Gastrocnemius medialis (tissue), 4 donors: ENCODE measurements around the gene LRIG2. TPM values are rescaled to one million over a fixed set of nuclear protein-coding genes. Genes with fewer than 3 reads are reported as not detected.
"Not testable (repeated sequence)": the region's sequence is repeated elsewhere in the genome, so short reads cannot be mapped to it uniquely, and the experiment has no call there.

Experiments
- ATAC-seq, 2 donors: fragments of 150-250 bp; one replicate each; pipeline ENCODE4 v1.9.1; 2016
- DNase-seq, 2 donors: peaks; one replicate each; pipeline ENCODE4 v3.0.0-alpha.2; 2019
- H3K27ac ChIP-seq, 4 donors: fragments of 200-600 bp; sonication (generic); 1 replicate in 1 of 4; 2 replicates in 3 of 4; pipeline ENCODE4 v1.5.1; 2016 to 2018; ENCODE audit warnings: mild to moderate bottlenecking in 2 of 4, moderate library complexity in 1 of 4
- H3K27me3 ChIP-seq, 3 donors: fragments of 200-600 bp; sonication (generic) in 2 of 3; 1 replicate in 1 of 3; 2 replicates in 2 of 3; pipeline versions ENCODE4 v1.5.1 to v1.6.0; 2016 to 2019; ENCODE audit warnings: mild to moderate bottlenecking in 1 of 3, moderate library complexity in 1 of 3
- H3K36me3 ChIP-seq, 2 donors: fragments of 200-600 bp; sonication (generic) in 1 of 2; one replicate each; pipeline ENCODE4 v1.5.1; 2017 to 2018
- H3K4me1 ChIP-seq, 2 donors: fragments of 200-600 bp; sonication (generic) in 1 of 2; one replicate each; pipeline ENCODE4 v1.5.1; 2016 to 2017; ENCODE audit warnings: mild to moderate bottlenecking in 2 of 2
- H3K4me3 ChIP-seq, 4 donors: fragments of 200-600 bp; sonication (generic) in 3 of 4; 1 replicate in 1 of 4; 2 replicates in 3 of 4; pipeline ENCODE4 v1.5.1; 2016 to 2019; ENCODE audit warnings: mild to moderate bottlenecking in 2 of 4
- H3K9me3 ChIP-seq, 3 donors: fragments of 200-600 bp; sonication (generic) in 2 of 3; 1 replicate in 1 of 3; 2 replicates in 2 of 3; pipeline ENCODE4 v1.5.1; 2016 to 2019
- CTCF ChIP-seq, 5 experiments: fragments of 450-650 bp in 3 of 5; fragments of 200-600 bp in 2 of 5; sonication (generic) in 2 of 5; IDR thresholded peaks in 4 of 5; conservative IDR thresholded peaks in 1 of 5; 1 replicate in 4 of 5; 2 replicates in 1 of 5; pipeline ENCODE4 v1.5.1; 2016 to 2019; ENCODE audit warnings: antibody characterized with exemption in 5 of 5, mild to moderate bottlenecking in 3 of 5, moderate library complexity in 3 of 5
- POLR2A ChIP-seq, 2 donors: fragments of 450-650 bp; IDR thresholded peaks; one replicate each; pipeline ENCODE4 v1.6.1; 2017; ENCODE audit warnings: antibody characterized with exemption in 2 of 2, mild to moderate bottlenecking in 2 of 2, moderate library complexity in 2 of 2
- in situ Hi-C, 4 donors: fragments of 200-750 bp; cut with MboI; loops; one replicate each; pipeline versions ENCODE4 v1.15.0 to v1.8.0; 2017; ENCODE audit warnings: low sequenced_read_pairs in 4 of 4
- intact Hi-C: fragments of 100-400 bp; cut with DNase I; formaldehyde crosslinking; loops from one replicate; pipeline ENCODE4 v1.15.1; 2023; ENCODE audit warnings: low total_unique reads
- total RNA-seq, 4 donors: library from RNA; depleted of rRNA; stranded (reverse); fragments of >200 nt; gene quantifications; one replicate each; pipeline versions ENCODE4 v1.1.0 to v1.2.3, GENCODE V29; 2016

The LRIG2 gene
- total RNA-seq, 4 donors from 2014 or later: 4.8 to 9.0 (median 8.9) TPM

GRCh38 chr1:113058941-113059706, 13.9 kb upstream of the LRIG2 start:
- TF ChIP-seq CTCF (IDR thresholded peaks at IDR 0.05 in 4 of 5, conservative IDR thresholded peaks at IDR 0.05 in 1 of 5) (no peak), POLR2A (IDR thresholded peaks at IDR 0.05) (no peak)
- H3K4me1 ChIP-seq: no peaks in the 10 kb centered on the region
- H3K27me3 ChIP-seq: no peaks in the 10 kb centered on the region
- H3K4me3 ChIP-seq: no peak overlapping the region
- ATAC-seq (no peak), DNase-seq (no peak)
- no peaks in the 10 kb centered on the region for H3K9me3 ChIP-seq
- in situ Hi-C loops (loop anchor here in 2 of 4 donors (10.0 to 25.0 kb wide), 2 partner anchors 322 to 344 kb away; partner anchors contain the start of gene PPM1J (in 1 of the 2)), intact Hi-C loops (no loop called here)
- H3K36me3 ChIP-seq: no peaks in the 10 kb centered on the region
- no peak overlapping the region for H3K27ac ChIP-seq

- intact Hi-C loops: not testable (repeated sequence)
- in situ Hi-C loops: loop anchor here in 1 of 4 donors (25.0 kb wide), 1 partner anchor 326 kb away; no protein-coding TSS in a partner anchor
These were observed 9.5 kb upstream of the LRIG2 start for GRCh38 chr1:113063456-113063855.

GRCh38 chr1:113072141-113072756, 749 bp upstream of the LRIG2 start:
- TF ChIP-seq POLR2A (IDR thresholded peaks at IDR 0.05): no peak
- no peak for TF ChIP-seq CTCF (IDR thresholded peaks at IDR 0.05 in 4 of 5, conservative IDR thresholded peaks at IDR 0.05 in 1 of 5)
- peak overlapping the region; percentile 87 to 94 (median 91) for H3K27ac ChIP-seq
- H3K4me1 ChIP-seq: peaks cover 8 to 30% of the 10 kb centered on the region in 2 donors
- in situ Hi-C loops: loop anchor here in 2 of 4 donors (10.0 to 25.0 kb wide), 2 partner anchors 335 to 357 kb away; partner anchors contain the start of gene PPM1J (in 1 of the 2)
- H3K4me3 ChIP-seq: peak overlapping the region; percentile 69 to 89 (median 79)
- no peaks in the 10 kb centered on the region for H3K9me3 ChIP-seq
- ATAC-seq (no peak), DNase-seq (no peak)
- intact Hi-C loops: loop anchor here (2.0 to 10.0 kb wide), 7 partner anchors 117 to 1713 kb away; partner anchors contain the start of genes ATP5PB, MAGI3, PPM1J and SIKE1
- H3K36me3 ChIP-seq: peaks cover 0 to 2% of the 10 kb centered on the region in 2 donors
- no peaks in the 10 kb centered on the region for H3K27me3 ChIP-seq

More at GRCh38 chr1:113063456-113063855, 9.5 kb upstream of the LRIG2 start:
- not testable (repeated sequence) for H3K4me3 ChIP-seq, H3K36me3 ChIP-seq, DNase-seq, ATAC-seq, H3K27ac ChIP-seq, H3K9me3 ChIP-seq, H3K27me3 ChIP-seq, H3K4me1 ChIP-seq

- ATAC-seq: peak; percentile 64 to 69
- peaks cover 8 to 30% of the 10 kb centered on the region in 2 donors for H3K4me1 ChIP-seq
- no peaks in the 10 kb centered on the region for H3K9me3 ChIP-seq
- no peaks in the 10 kb centered on the region for H3K27me3 ChIP-seq
- peak overlapping the region; percentile 69 to 89 (median 79) for H3K4me3 ChIP-seq
- intact Hi-C loops (loop anchor here (2.0 to 10.0 kb wide), 7 partner anchors 119 to 1711 kb away; partner anchors contain the start of genes ATP5PB, MAGI3, PPM1J and SIKE1), in situ Hi-C loops (loop anchor here in 2 of 4 donors (10.0 to 25.0 kb wide), 2 partner anchors 336 to 359 kb away; partner anchors contain the start of gene PPM1J (in 1 of the 2))
- H3K27ac ChIP-seq: peak overlapping the region; percentile 87 to 94 (median 91)
- peak; percentile 31 to 53 for DNase-seq
- H3K36me3 ChIP-seq: peaks cover 0 to 11% of the 10 kb centered on the region in 2 donors
- TF ChIP-seq POLR2A (IDR thresholded peaks at IDR 0.05): no peak
- peak in 3 of 5 experiments; percentile 14 to 57 (median 46) for TF ChIP-seq CTCF (IDR thresholded peaks at IDR 0.05 in 4 of 5, conservative IDR thresholded peaks at IDR 0.05 in 1 of 5)
These were observed 517 bp downstream of the LRIG2 start for GRCh38 chr1:113073479-113073950.
